K562 (cell line): ENCODE results near the gene PLD1. TPM values are rescaled to one million over a fixed set of nuclear protein-coding genes. Genes with fewer than 3 reads are reported as not detected.

Source experiments
- CHD7 ChIP-seq: fragments of 200-600 bp; sonication (generic); IDR thresholded peaks from one replicate; pipeline ENCODE4 v1.6.1; 2012; ENCODE audit warnings: mild to moderate bottlenecking, low read depth, low read length, inconsistent platforms
- SIRT6 ChIP-seq: IDR thresholded peaks from one replicate; pipeline ENCODE4 v1.6.1; 2012; ENCODE audit warnings: low read depth, mild to moderate bottlenecking, control low read depth, inconsistent platforms, low read length, moderate library complexity
- polyA plus RNA-seq, 8 experiments: library from polyadenylated mRNA; depleted of rRNA in 4 of 8; stranded (reverse) in 5 of 8; unstranded in 3 of 8; fragments of >200 nt; fragmentation: Nextera tagmentation in 2 of 8; fragmentation: Illumina TruSeq in 1 of 8; extraction: Ambion mirVana in 2 of 8; extraction: Trizol in 1 of 8; gene quantifications; 2 replicates each; pipeline versions ENCODE4 v1.2.1 to v1.2.3, GENCODE V29; 2011 to 2014; ENCODE audit warnings: inconsistent platforms in 1 of 8, missing spikeins in 1 of 8
- total RNA-seq, 7 experiments: library from RNA; depleted of rRNA in 6 of 7; stranded (reverse); fragments of >200 nt in 6 of 7; fragmentation: Illumina TruSeq in 2 of 7; extraction: Trizol in 2 of 7; gene quantifications; 2 replicates each; pipeline versions ENCODE4 v1.2.1 to v1.2.3, GENCODE V29; 2011 to 2021; ENCODE audit warnings: low replicate concordance in 1 of 7

Gene PLD1
- total and polyA plus RNA-seq, 9 of the 15 experiments (the other 6 are each of a cell fraction or from before 2014, with no cell fraction given) = 8.4 to 26.1 (median 18.6) TPM

- TF ChIP-seq CHD7 (no peak), SIRT6 (no peak)
Observed at GRCh38 chr3:171765511-171765887, 44.8 kb downstream of the PLD1 start (continued).
